NCI-H226 (cell line): ENCODE results near the gene CCDC141.

ENCODE experiments used
- DNase-seq: peaks from one replicate; pipeline ENCODE4 v3.0.0-alpha.2; 2015

The CCDC141 gene

GRCh38 chr2:178860551-178860950 lies 189.4 kb downstream of the CCDC141 start:
- no peak for DNase-seq

- no peak for DNase-seq
Measured at GRCh38 chr2:178859730-178860129, 190.2 kb downstream of the CCDC141 start.

- DNase-seq, result no peak
Measured at GRCh38 chr2:178858896-178859625, 190.9 kb downstream of the CCDC141 start.

- DNase-seq, result no peak
Measured at GRCh38 chr2:178855151-178855550, 194.8 kb downstream of the CCDC141 start.

- no peak for DNase-seq
Measured at GRCh38 chr2:178848335-178848734, 201.6 kb downstream of the CCDC141 start.

- no peak for DNase-seq
Measured at GRCh38 chr2:178846458-178846802, 203.5 kb downstream of the CCDC141 start.

- peak; percentile 51 for DNase-seq
Measured at GRCh38 chr2:178845566-178846457, 204.1 kb downstream of the CCDC141 start.

- DNase-seq, result no peak
Measured at GRCh38 chr2:178844701-178845100, 205.2 kb downstream of the CCDC141 start.

- no peak for DNase-seq
Measured at GRCh38 chr2:178844269-178844668, 205.7 kb downstream of the CCDC141 start.

- no peak for DNase-seq
Measured at GRCh38 chr2:178843697-178844096, 206.2 kb downstream of the CCDC141 start.

GRCh38 chr2:178836807-178837206 lies 213.1 kb downstream of the CCDC141 start:
- DNase-seq, result no peak

- DNase-seq, result no peak
Measured at GRCh38 chr2:178834086-178834485, 215.9 kb downstream of the CCDC141 start.

- no peak for DNase-seq
Measured at GRCh38 chr2:178833382-178833781, 216.6 kb downstream of the CCDC141 start.

- no peak for DNase-seq
Measured at GRCh38 chr2:178830451-178830850, 219.5 kb downstream of the CCDC141 start.

GRCh38 chr2:178829981-178830380 lies 220.0 kb downstream of the CCDC141 start:
- DNase-seq, result no peak

GRCh38 chr2:178829299-178829960 lies 220.5 kb downstream of the CCDC141 start:
- DNase-seq, result peak; percentile 56

- DNase-seq, result no peak
Measured at GRCh38 chr2:178828486-178828881, 221.5 kb downstream of the CCDC141 start.

GRCh38 chr2:178827739-178828485 lies 222.0 kb downstream of the CCDC141 start:
- DNase-seq, result no peak

GRCh38 chr2:178827111-178827510 lies 222.8 kb downstream of the CCDC141 start:
- DNase-seq, result no peak

GRCh38 chr2:178825183-178825582 lies 224.8 kb downstream of the CCDC141 start:
- DNase-seq, result peak; percentile 44

- DNase-seq, result no peak
Measured at GRCh38 chr2:178824181-178824580, 225.8 kb downstream of the CCDC141 start.

GRCh38 chr2:178819992-178820391 lies 229.9 kb downstream of the CCDC141 start:
- DNase-seq, result no peak
